Tibial nerve (tissue), 3 donors: ENCODE results near the gene ENTPD1.
"Not testable (repeated sequence)": the region's sequence is repeated elsewhere in the genome, so short reads cannot be mapped to it uniquely, and the experiment has no call there.

Experiments used
- CTCF ChIP-seq, 5 experiments: fragments of 200-600 bp in 3 of 5; fragments of 450-650 bp in 2 of 5; sonication (generic) in 3 of 5; IDR thresholded peaks; one replicate each; pipeline ENCODE4 v1.5.1; 2016 to 2019; ENCODE audit warnings: antibody characterized with exemption in 5 of 5, mild to moderate bottlenecking in 3 of 5, moderate library complexity in 2 of 5
- POLR2A ChIP-seq, 2 donors: fragments of 450-650 bp; IDR thresholded peaks; one replicate each; pipeline ENCODE4 v1.6.1; 2017; ENCODE audit warnings: antibody characterized with exemption in 2 of 2, mild to moderate bottlenecking in 2 of 2, moderate library complexity in 2 of 2

GRCh38 chr10:95916039-95916438, 160.1 kb downstream of the ENTPD1 start:
- not testable (repeated sequence) for TF ChIP-seq CTCF, POLR2A (IDR thresholded peaks at IDR 0.05)
